Transverse colon (tissue), 4 donors: ENCODE measurements around the gene SOS1. TPM values are rescaled to one million over a fixed set of nuclear protein-coding genes. Genes with fewer than 3 reads are reported as not detected.

Experiments used
- DNase-seq: peaks from one replicate; pipeline ENCODE4 v3.0.0-alpha.2; 2019
- H3K27ac ChIP-seq, 4 donors: fragments of 200-600 bp; sonication (generic); 2 replicates each; pipeline ENCODE4 v1.5.1; 2016 to 2018; ENCODE audit warnings: inconsistent platforms in 4 of 4
- H3K27me3 ChIP-seq: fragments of 200-600 bp; sonication (generic); 2 replicates; pipeline ENCODE4 v1.5.1; 2017; ENCODE audit warnings: inconsistent platforms
- H3K36me3 ChIP-seq, 4 donors: fragments of 200-600 bp; sonication (generic); 2 replicates each; pipeline ENCODE4 v1.5.1; 2017 to 2019; ENCODE audit warnings: inconsistent platforms in 4 of 4
- H3K4me1 ChIP-seq, 4 donors: fragments of 200-600 bp; sonication (generic); 2 replicates each; pipeline ENCODE4 v1.5.1; 2017 to 2020; ENCODE audit warnings: inconsistent platforms in 4 of 4
- H3K4me3 ChIP-seq, 4 donors: fragments of 200-600 bp; sonication (generic); 1 replicate in 1 of 4; 2 replicates in 3 of 4; pipeline versions ENCODE4 v1.5.1 to v1.6.1; 2017 to 2019; ENCODE audit warnings: inconsistent platforms in 4 of 4
- H3K9me3 ChIP-seq, 2 donors: fragments of 200-600 bp; sonication (generic); 2 replicates each; pipeline ENCODE4 v1.5.1; 2017 to 2019; ENCODE audit warnings: inconsistent platforms in 2 of 2
- CTCF ChIP-seq, 5 experiments: fragments of 200-600 bp in 3 of 5; fragments of 450-650 bp in 2 of 5; sonication (generic) in 3 of 5; IDR thresholded peaks; 1 replicate in 2 of 5; 2 replicates in 3 of 5; pipeline ENCODE4 v1.5.1; 2016 to 2017; ENCODE audit warnings: antibody characterized with exemption in 5 of 5, inconsistent platforms in 3 of 5, mild to moderate bottlenecking in 2 of 5, moderate library complexity in 1 of 5
- EP300 ChIP-seq: sonication (generic); formaldehyde crosslinking; IDR thresholded peaks from one replicate; pipeline ENCODE4 v1.6.1; 2017; ENCODE audit warnings: antibody characterized with exemption, low read depth
- POLR2A ChIP-seq: fragments of 450-650 bp; IDR thresholded peaks from one replicate; pipeline ENCODE4 v1.6.1; 2016; ENCODE audit warnings: antibody characterized with exemption, mild to moderate bottlenecking, moderate library complexity
- POLR2AphosphoS5 ChIP-seq, 3 donors: sonication (generic); formaldehyde crosslinking; IDR thresholded peaks; one replicate each; pipeline ENCODE4 v1.6.1; 2016; ENCODE audit warnings: antibody characterized with exemption in 3 of 3
- WGBS, 2 donors: methylation state at CpG; one replicate each; pipeline ENCODE4 v1.1.5; 2018; ENCODE audit warnings: low coverage in 1 of 2; 5-methylcytosine and 5-hydroxymethylcytosine counted together
- in situ Hi-C, 4 donors: fragments of 200-750 bp; cut with MboI; loops; one replicate each; pipeline versions ENCODE4 v1.15.0 to v1.15.1; 2017; ENCODE audit warnings: low sequenced_read_pairs in 3 of 4, low pct_ligation_motif_present in 1 of 4, low pct_unique_long_range_greater_than_20kb in 1 of 4
- intact Hi-C: fragments of 100-400 bp; cut with DNase I; formaldehyde crosslinking; loops from one replicate; pipeline ENCODE4 v1.15.1; 2023; ENCODE audit warnings: low total_unique reads
- total RNA-seq, 4 donors: library from RNA; depleted of rRNA; stranded (reverse); fragments of >200 nt; gene quantifications; one replicate each; pipeline ENCODE4 v1.1.0, GENCODE V29; 2016

Gene SOS1
- total RNA-seq, 4 donors from 2014 or later = 13.9 to 43.8 (median 23.0) TPM

DNA sequence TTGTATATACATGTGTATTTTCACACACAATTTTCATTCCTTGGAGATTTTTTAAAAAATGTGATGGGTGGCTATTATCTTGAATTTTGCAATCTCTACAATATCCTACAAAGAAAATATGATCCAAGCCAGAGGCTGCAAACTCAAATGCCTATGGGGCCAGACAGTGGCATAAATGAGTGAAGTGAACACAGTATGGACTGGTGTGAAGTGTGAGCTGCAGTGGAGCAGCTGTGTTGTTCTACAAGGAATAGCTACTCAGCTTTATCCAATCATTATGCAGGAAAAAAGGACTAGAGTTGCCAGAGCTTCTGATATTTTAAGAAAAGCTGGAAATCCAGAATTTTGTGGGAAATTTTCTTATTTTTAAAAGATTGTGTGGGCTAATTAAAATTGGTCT lies 169.1 kb downstream of the SOS1 start:
- in situ Hi-C loops = loop anchor here in 1 of 4 donors (10.0 kb wide), 1 partner anchor 283 kb away; no protein-coding TSS in a partner anchor
- H3K36me3 ChIP-seq = no peaks in the 10 kb centered on the region
- no peak overlapping the region for H3K27ac ChIP-seq
- no peak for DNase-seq
- H3K9me3 ChIP-seq = no peaks in the 10 kb centered on the region
- intact Hi-C loops = no loop called here
- H3K27me3 ChIP-seq = no peaks in the 10 kb centered on the region
- no peak overlapping the region for H3K4me3 ChIP-seq
- TF ChIP-seq POLR2AphosphoS5 (IDR thresholded peaks at IDR 0.05) (no peak), CTCF (IDR thresholded peaks at IDR 0.05) (no peak), EP300 (no peak), POLR2A (no peak)
- H3K4me1 ChIP-seq = no peaks in the 10 kb centered on the region

- intact Hi-C loops (no loop called here), in situ Hi-C loops (loop anchor here in 2 of 4 donors (10.0 kb wide), 2 partner anchors 276 to 286 kb away; no protein-coding TSS in a partner anchor)
- DNase-seq = no peak
- H3K36me3 ChIP-seq = no peaks in the 10 kb centered on the region
- TF ChIP-seq CTCF (IDR thresholded peaks at IDR 0.05) (no peak), POLR2A (no peak), EP300 (no peak), POLR2AphosphoS5 (IDR thresholded peaks at IDR 0.05) (no peak)
- no peak overlapping the region for H3K27ac ChIP-seq
- H3K4me1 ChIP-seq = no peaks in the 10 kb centered on the region
- WGBS, 2 donors = 70 to 100% methylated on average over 1 to 4 of the region's 4 CpGs
- no peaks in the 10 kb centered on the region for H3K9me3 ChIP-seq
- H3K27me3 ChIP-seq = no peaks in the 10 kb centered on the region
- H3K4me3 ChIP-seq = no peak overlapping the region
These were observed 171.9 kb downstream of the SOS1 start for GRCh38 chr2:38948995-38949394.

GRCh38 chr2:38948387-38948882 lies 172.4 kb downstream of the SOS1 start:
- in situ Hi-C loops = loop anchor here in 2 of 4 donors (10.0 kb wide), 2 partner anchors 276 to 286 kb away; no protein-coding TSS in a partner anchor
- DNase-seq = no peak
- H3K9me3 ChIP-seq = no peaks in the 10 kb centered on the region
- H3K36me3 ChIP-seq = no peaks in the 10 kb centered on the region
- H3K4me3 ChIP-seq = no peak overlapping the region
- no peak overlapping the region for H3K27ac ChIP-seq
- no peaks in the 10 kb centered on the region for H3K27me3 ChIP-seq
- H3K4me1 ChIP-seq = no peaks in the 10 kb centered on the region
- 87 to 94% methylated on average over 2 to 3 of the region's 3 CpGs for WGBS, 2 donors
- TF ChIP-seq POLR2A = no peak
- TF ChIP-seq POLR2AphosphoS5 (IDR thresholded peaks at IDR 0.05) = no peak
- no peak for TF ChIP-seq EP300
- no peak for TF ChIP-seq CTCF (IDR thresholded peaks at IDR 0.05)
- intact Hi-C loops = no loop called here

DNA sequence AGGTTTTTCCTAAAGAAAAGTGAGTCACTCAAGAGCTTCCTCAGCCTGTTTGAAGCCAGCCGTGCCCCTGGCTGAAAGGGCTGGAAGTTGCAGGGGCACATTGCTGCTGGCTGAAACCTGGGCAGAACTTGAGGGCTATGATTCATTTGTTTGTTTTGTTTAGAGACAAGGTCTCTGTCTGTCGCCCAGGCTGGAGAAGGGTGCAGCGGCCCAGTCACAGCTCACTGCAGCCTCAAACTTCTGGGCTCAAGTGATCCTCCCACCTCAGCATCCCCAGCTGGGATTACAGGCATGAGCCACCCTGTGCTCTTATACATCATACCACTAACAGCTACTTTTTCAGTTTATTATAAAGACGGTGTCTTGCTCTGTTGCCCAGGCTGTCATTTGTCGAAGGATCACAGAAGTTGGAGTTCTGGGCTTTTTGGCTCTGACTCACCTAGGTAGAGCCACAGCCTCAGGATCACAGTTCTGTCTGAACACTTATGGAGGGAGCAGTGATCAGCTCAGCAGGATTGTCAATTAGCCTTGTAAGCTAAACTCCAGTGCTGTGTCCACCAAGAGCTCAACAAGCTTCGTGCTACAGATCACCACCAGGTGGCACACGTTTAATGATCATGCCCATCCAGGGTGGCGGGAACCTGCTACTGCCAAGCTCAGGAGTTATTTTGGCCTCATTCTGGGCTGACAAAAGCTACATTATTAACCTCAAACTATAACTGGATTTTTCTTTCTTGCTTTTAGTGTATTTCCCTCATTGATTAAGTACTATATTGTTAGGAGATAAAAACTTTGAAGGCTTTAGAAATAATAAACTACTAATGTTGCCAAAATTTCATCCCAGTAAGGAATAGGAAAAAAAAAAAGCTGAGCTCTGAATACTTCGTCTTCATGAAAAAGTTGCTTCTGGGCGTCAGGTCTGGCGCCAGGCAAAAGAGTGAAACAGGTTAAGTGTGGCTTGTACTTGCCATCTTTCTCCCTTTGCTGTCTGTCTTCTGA lies 173.3 kb downstream of the SOS1 start:
- DNase-seq = peak; percentile 70
- Histone ChIP-seq H3K27ac (no peak overlapping the region), H3K36me3 (no peaks in the 10 kb centered on the region), H3K4me1 (no peaks in the 10 kb centered on the region), H3K9me3 (no peaks in the 10 kb centered on the region), H3K27me3 (no peaks in the 10 kb centered on the region), H3K4me3 (no peak overlapping the region)
- TF ChIP-seq CTCF (IDR thresholded peaks at IDR 0.05) (peak; percentile 57 to 65 (median 62)), POLR2A (no peak)
- intact Hi-C loops (no loop called here), in situ Hi-C loops (loop anchor here in 2 of 4 donors (10.0 kb wide), 2 partner anchors 277 to 287 kb away; no protein-coding TSS in a partner anchor)
- 54 to 69% methylated on average over 4 to 11 of the region's 11 CpGs for WGBS, 2 donors
